ENCODE data around the gene ZDHHC4.
"Not testable (repeated sequence)": the region's sequence is repeated elsewhere in the genome, so short reads cannot be mapped to it uniquely, and the experiment has no call there.

The ZDHHC4 gene

DNA sequence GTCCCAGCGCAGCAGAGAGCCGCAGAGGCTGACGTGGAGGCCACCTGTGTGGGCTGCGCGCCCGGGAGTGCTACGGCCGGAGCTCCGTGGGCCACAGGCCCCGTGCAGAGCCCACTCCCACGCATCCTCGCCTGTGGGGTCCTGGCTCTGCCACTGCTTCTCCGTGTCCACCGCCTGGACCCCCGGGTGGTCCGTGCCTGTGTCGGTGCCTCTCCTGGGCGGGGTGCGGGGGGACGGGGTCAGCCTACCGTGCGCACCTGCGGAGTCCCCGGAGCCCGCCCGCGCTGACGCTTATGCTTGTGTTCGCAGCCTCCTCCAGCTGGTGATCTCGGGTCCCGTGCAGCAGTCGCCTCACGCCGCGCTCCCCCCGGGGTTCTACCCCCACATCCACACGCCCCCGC, 30.4 kb downstream of the ZDHHC4 start:
- DNase-seq (ENCODE audit: low read depth) = no peak

GRCh38 chr7:6608081-6608480, 30.8 kb downstream of the ZDHHC4 start:
- DNase-seq (ENCODE audit: low read depth) = no peak

DNA sequence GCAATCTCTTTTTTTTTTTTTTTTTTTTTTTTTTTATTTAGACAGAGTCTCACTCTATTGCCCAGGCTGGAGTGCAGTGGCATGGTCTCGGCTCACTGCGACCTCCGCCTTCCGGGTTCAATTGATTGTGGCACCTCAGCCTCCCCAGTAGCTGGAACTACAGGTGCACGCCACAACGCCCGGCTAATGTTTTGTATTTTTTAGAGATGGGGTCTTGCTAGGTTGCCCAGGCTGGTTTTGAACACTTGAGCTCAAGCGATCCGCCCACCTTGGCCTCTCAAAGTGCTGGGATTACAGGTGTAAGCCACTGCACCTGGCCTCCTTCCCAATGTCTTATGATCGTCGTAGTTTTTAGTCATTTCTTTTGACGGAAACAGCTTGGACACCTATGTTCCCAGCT, 31.5 kb downstream of the ZDHHC4 start:
- DNase-seq (ENCODE audit: low read depth) = no peak

- no peak for DNase-seq (ENCODE audit: low read depth)
These were observed 35.6 kb downstream of the ZDHHC4 start for GRCh38 chr7:6612819-6613218.

- no peak for DNase-seq (ENCODE audit: low read depth)
These were observed 36.5 kb downstream of the ZDHHC4 start for GRCh38 chr7:6613706-6614105.

GRCh38 chr7:6614953-6615722, 37.9 kb downstream of the ZDHHC4 start, which contains the start of gene ZNF853:
Gene ZNF853, plus strand, starts transcription at chr7:6615610. Its CDS starts 565 bp downstream, at chr7:6616175.
- no peak for DNase-seq (ENCODE audit: low read depth)

DNA sequence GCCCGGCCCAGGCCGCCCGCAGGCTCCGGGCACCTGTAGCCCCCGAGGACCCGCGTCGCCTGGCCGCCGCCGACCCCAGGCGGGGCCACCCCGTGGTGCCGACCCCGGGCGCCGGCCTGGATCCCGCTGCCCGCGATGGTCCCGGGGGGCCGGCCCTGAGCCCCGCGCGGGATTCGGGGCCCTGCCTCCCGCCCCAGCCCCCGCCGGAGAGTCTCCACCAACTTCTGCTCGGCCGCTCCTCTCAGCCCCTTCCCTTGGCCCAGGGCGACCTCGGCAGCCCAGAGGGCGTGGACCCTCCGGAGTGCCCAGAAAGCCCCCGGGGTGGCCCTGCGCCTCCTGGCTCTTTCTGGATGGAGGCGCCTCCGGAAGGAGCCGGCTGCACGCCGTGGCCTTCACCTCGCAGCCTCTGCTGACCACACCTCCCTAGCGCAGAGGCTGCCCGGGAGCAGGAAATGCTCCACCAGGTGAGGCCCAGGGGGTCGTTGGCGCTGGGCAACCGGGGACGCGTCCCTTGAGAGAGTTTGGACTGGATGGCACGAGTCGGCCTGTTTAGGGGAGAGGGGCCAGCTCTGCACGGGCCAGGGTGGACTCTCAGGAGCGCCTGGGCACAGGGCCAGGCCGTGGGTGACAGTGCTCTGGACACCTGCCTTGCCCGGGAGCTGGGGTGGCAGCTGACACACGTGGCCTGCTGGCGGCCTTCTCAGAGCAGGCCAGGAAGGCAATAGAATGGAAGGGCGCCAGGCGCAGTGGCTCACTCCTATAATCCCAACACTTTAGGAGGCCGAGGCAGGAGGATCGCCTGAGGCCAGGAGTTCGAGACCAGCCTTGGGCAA, 38.7 kb downstream of the ZDHHC4 start:
- DNase-seq (ENCODE audit: low read depth) = no peak

DNA sequence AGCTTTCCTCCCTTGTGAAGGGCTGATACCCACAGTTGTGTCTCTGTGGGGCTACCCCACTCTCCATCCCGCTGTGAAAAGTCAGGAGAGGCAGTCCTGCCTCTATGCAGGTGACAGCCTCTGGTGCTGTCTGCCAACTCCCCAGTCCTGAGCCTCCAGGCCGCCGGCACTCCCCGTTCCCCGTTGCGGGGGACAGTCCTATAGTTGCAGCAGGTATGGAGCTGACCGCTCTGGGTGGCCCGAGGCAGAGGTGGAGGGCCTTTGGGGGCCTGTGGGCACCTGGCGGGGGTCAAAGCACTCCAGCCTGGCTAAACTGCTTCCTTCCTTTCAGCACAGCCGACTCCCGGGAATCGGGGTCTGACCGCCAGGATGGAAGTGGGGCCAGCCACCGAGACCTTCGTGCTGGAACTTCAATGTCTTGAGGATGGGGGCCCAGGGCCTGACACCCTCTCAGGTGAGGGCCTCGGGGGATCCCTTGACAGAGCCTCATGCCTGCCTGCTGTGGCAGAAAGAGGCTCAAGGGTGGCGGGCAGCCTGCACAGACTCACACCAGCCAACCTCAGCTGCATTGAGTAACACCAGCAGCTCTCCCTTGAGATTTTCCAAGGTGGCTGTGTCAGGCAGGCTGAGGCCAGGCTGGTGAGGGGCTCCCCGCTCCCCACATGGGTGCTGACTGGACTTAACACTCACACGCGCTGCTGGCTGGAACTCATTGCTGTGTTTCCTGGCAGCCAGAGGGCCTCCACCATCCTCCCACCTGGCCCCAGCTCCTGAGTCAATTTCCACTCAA, 39.8 kb downstream of the ZDHHC4 start:
- no peak for DNase-seq (ENCODE audit: low read depth)

DNA sequence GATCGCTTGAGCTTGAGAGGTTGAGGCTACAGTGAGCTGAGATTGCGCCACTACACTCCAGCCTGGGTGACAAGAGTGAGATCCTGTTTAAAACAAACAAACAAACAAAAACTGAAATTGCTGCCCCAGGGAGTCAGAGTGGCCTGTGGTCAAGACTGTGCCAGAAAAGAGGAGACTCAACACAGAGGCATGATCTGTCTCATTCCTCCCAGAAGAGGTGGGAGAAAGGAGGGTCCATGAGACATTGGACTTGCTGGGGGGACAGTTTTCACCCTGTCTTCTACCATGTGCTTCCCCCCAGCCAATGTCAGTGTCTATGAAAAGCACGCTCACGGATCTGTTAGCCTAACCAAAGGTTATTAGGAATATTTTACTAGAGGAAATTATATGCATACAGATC, 41.4 kb downstream of the ZDHHC4 start:
- peak; percentile 4 for DNase-seq (ENCODE audit: low read depth)

- no peak for DNase-seq (ENCODE audit: low read depth)
These were observed 42.7 kb downstream of the ZDHHC4 start for GRCh38 chr7:6619961-6620360.

DNA sequence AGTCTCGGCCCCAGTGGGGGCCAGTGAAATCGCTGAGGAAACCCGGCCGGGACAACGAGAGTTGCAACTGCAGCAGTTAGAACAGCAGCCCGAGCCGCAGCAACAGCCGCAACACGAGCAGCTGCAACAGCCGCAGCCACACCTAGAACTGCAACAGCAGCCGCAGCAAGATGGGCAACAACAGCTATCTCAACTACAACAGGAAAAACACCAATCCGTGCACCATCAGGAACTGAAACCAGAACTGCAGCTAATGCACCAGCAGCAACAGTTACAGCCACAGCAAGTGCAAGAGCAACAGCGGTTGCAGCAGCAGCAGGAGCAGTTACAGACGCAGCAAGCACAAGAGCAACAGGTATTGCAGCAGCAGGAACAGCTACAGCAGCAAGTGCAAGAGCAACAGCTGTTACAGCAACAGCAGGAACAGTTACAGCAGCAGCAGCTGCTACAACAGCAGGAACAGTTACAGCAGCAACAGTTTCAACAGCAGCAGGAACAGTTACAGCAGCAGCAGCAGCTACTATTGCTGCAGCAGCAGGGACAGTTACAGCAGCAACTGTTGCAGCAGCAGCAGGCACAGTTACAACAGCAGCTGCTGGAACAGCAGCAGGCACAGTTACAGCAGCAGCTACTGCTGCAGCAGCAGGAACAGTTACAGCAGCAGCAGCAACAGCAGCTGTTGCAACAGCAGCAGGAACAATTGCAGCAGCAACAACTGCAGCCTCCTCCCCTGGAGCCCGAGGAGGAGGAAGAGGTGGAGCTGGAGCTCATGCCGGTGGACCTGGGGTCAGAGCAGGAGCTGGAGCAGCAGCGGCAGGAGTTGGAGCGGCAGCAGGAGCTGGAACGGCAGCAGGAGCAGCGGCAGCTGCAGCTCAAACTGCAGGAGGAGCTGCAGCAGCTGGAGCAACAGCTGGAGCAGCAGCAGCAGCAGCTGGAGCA, 44.2 kb downstream of the ZDHHC4 start:
- no peak for DNase-seq (ENCODE audit: low read depth)

DNA sequence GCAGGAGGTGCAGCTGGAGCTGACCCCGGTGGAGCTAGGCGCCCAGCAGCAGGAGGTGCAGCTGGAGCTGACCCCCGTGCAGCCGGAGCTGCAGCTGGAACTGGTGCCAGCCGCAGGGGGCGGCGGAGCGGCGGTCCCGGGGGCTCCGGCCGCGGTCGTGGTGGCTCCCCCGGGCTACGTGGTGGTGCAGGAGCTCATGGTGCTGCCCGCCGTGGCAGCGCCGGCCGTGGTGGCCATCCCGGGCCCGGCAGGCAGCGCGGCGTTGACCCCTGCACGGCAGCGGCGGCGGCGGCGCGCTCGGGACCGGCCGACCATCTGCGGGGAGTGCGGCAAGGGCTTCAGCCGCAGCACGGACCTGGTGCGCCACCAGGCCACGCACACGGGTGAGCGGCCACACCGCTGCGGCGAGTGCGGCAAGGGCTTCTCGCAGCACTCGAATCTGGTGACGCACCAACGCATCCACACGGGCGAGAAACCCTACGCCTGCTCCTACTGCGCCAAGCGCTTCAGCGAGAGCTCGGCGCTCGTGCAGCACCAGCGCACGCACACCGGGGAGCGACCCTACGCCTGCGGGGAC, 45.0 kb downstream of the ZDHHC4 start:
- DNase-seq (ENCODE audit: low read depth) = no peak

DNA sequence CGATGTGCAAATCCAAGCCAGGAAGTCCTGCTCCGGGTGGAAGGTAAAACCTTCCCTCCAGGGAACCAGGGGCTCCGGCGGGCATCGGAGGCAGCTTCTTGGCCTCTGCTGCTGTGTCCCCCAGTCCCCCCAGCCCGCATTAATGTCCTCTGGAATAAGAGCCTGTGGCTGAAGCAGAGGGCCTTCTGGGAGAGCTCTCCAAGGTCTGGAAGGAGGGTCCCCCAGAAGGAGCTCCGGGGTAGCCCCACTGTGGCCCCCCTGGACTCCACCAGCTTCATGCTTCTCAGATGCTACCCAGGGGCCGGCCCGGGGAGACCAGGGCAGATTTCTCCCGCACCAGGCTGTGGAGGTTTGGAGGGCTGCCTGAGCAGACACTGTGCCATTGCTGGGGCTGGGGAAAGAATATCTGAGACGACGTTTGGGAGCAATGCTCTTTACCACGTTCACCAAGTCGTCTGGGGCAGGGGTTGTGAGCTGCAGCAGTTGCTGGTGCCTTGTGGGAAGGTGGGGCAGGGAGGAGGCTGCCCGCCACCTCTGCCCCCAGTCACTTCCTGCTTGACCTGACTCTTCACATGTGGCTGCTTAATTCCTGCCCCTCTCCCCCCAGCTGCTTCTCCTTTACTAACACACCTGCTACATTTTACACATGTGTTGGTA, 46.5 kb downstream of the ZDHHC4 start:
- no peak for DNase-seq (ENCODE audit: low read depth)

GRCh38 chr7:6624246-6624611, 47.0 kb downstream of the ZDHHC4 start:
- DNase-seq (ENCODE audit: low read depth) = no peak

GRCh38 chr7:6628045-6628444, 50.8 kb downstream of the ZDHHC4 start:
- DNase-seq (ENCODE audit: low read depth) = no peak

- DNase-seq (ENCODE audit: low read depth) = no peak
These were observed 53.0 kb downstream of the ZDHHC4 start for GRCh38 chr7:6630007-6630849.

DNA sequence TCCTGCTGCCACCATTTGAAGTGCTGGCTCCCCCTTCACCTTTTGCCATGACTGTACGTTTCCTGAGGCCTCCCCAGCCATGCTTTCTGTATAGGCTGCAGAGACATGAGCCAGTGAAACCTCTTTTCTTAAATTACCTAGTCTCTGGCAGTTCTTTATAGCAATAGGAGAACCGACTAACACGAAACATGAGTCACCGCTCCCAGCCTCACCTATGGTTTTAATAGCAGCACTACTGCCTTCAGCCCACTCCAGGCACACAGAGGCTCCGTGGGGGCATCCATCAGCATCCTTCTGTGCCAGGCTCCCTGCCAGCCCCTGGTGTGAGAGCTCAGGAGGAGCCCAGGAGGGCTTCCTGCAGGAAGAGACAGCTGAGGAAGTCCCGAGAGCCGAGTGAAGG, 54.4 kb downstream of the ZDHHC4 start:
- no peak for DNase-seq (ENCODE audit: low read depth)

DNA sequence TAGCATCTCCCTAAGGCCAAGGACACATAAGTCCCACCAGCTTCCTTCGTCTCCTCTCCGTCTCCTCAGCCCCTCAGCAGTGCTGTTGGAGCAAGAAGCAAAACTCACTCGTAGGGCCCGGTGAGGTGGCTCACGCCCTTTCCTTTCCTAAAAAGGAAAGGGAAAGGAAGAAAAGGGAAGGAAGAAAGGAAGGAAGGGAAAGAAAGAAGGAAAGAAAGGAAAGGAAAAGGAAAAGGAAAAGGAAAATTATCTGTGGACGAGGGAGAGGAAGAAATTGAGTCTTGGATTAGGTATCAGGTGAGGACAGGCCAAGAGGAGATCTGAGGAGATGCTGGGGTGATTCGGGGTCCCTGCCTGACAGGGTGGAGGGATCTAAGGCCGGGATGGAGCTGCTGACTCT, 56.8 kb downstream of the ZDHHC4 start:
- no peak for DNase-seq (ENCODE audit: low read depth)

GRCh38 chr7:6634971-6635370, 57.7 kb downstream of the ZDHHC4 start:
- not testable (repeated sequence) for DNase-seq (ENCODE audit: low read depth)
